SH-SY5Y (cell line): Measurements from ENCODE around the gene PCP4.

Source experiments
- GATA2 ChIP-seq: IDR thresholded peaks from 2 replicates; pipeline ENCODE4 v1.6.1; 2011; ENCODE audit warnings: mild to moderate bottlenecking, low read depth, low read length
- GATA3 ChIP-seq: IDR thresholded peaks from 2 replicates; pipeline ENCODE4 v1.6.1; 2011; ENCODE audit warnings: low read depth, mild to moderate bottlenecking, low read length, moderate library complexity

DNA sequence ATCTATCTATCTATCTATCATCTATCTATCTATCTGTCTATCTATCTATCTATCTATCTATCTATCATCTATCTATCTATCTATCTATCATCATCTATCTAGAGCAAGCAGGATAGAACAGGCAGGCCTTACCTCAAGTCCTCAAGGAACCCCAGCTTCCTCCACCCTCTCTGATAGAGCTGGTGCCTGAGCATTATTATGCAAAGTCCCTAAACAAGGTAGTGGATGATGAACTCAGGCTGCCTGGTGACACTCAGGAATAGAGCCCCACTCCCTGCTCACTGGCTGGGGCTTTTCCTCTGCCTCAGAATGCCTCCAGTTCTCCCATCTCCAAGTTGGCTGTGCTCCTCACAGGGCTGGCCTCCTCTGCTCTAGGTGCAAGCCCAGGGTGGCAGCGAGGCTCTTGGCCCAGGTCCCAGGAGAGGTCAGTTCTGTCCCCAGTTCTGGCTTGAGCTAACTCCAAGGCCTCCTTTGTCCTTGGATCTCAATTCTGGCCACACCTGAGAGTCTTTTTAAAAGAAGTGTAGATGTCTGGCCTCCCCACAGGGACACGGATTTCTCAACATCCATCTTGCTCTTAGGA lies 60.2 kb downstream of the PCP4 start:
- TF ChIP-seq GATA2 (no peak), GATA3 (no peak)
